Neural progenitor cell (in vitro differentiated cells): ENCODE measurements around the gene TMPRSS6.

ENCODE experiments used
- CTCF ChIP-seq: fragments of 200-600 bp; sonication (generic); IDR thresholded peaks from 2 replicates; pipeline ENCODE4 v1.5.1; 2017; ENCODE audit warnings: antibody characterized with exemption, mild to moderate bottlenecking
- EZH2 ChIP-seq: fragments of 200-600 bp; sonication (generic); IDR thresholded peaks from 2 replicates; pipeline ENCODE4 v1.6.1; 2017; ENCODE audit warnings: antibody characterized with exemption, mild to moderate bottlenecking, moderate library complexity
- EZH2phosphoT487 ChIP-seq: fragments of 200-600 bp; sonication (generic); IDR thresholded peaks from 2 replicates; pipeline ENCODE4 v1.6.1; 2017; ENCODE audit warnings: antibody characterized with exemption

DNA sequence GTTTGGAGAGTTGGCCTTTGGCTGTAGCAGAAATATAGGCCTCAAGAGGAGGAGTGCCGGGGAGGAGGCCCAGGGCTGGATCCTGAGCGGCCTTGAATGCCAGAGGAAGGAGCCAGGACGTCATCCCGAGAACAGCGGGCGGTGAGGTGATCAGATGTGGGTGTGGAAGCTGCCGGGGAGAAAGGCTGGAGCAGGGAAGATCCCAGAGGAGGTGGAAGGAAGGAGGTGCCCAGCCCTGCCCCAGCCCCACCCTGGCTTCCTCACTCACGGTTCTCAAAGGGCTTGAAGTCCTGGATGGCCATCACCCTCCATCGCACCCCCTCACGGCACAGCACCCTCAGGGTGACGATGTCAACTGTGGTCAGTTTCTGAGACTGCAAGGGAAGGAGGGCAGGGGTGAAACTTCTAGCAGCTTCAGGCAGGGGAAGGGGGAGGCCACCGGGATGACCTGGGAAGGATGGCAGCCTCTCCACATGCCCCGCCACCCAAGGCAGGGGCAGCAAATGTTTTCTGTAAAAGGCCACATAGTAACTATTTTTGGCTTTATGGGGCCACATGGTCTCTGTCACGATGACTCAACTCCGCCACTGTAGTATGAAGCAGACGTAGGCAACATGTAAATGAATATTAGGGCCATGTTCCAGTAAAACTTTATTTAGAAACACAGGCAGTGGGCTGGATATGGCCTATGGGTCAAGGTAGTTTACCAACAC, 29.5 kb upstream of the TMPRSS6 start:
- no peak for TF ChIP-seq CTCF
- TF ChIP-seq EZH2phosphoT487, result no peak
- no peak for TF ChIP-seq EZH2
